ENCODE measurements around the gene ST7.

The ST7 gene

DNA sequence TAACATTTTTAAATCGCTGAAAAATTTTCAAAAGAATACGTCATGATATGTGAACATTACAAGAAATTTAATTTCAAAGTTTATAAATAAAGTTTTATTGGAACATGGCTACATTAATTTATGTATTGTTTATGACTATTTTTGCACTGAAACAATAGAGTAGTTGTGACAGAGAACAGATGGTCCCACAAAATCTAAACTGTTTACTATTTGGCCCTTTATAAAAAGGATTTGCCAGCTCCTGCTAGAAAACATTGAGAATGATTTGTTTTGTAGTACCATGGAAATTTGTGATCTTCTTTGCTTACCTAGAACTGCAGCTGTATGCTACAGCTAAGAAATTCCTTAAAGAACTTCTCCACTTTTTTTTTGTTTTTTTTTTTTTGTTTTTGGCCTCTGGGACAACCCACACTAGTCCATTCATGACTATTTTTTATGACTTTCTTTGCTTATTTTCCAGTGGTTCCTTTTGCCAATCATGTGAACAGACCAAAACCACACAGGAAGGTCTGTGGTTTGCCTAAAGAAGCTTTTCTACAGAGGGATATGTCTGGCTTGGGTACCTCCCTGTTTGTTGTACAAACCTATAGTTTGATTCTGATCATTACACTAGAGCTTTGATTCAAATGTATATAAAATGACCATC lies 55.7 kb downstream of the ST7 start:
- H3K4me1 Mint-ChIP-seq: peaks cover 16% of the 10 kb centered on the region
- H3K9me3 Mint-ChIP-seq: no peaks in the 10 kb centered on the region
- no peaks in the 10 kb centered on the region for H3K36me3 Mint-ChIP-seq (ENCODE audit: low read depth)
- TF ChIP-seq, protein P1, sequence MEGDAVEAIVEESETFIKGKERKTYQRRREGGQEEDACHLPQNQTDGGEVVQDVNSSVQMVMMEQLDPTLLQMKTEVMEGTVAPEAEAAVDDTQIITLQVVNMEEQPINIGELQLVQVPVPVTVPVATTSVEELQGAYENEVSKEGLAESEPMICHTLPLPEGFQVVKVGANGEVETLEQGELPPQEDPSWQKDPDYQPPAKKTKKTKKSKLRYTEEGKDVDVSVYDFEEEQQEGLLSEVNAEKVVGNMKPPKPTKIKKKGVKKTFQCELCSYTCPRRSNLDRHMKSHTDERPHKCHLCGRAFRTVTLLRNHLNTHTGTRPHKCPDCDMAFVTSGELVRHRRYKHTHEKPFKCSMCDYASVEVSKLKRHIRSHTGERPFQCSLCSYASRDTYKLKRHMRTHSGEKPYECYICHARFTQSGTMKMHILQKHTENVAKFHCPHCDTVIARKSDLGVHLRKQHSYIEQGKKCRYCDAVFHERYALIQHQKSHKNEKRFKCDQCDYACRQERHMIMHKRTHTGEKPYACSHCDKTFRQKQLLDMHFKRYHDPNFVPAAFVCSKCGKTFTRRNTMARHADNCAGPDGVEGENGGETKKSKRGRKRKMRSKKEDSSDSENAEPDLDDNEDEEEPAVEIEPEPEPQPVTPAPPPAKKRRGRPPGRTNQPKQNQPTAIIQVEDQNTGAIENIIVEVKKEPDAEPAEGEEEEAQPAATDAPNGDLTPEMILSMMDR (IDR thresholded peaks at IDR 0.05; ENCODE audit: unreplicated experiment in 3 of 3): no peak
- no peak overlapping the region for H3K27ac Mint-ChIP-seq
- H3K27me3 Mint-ChIP-seq (ENCODE audit: low read depth): no peaks in the 10 kb centered on the region
- H3K4me3 Mint-ChIP-seq: no peak overlapping the region

DNA sequence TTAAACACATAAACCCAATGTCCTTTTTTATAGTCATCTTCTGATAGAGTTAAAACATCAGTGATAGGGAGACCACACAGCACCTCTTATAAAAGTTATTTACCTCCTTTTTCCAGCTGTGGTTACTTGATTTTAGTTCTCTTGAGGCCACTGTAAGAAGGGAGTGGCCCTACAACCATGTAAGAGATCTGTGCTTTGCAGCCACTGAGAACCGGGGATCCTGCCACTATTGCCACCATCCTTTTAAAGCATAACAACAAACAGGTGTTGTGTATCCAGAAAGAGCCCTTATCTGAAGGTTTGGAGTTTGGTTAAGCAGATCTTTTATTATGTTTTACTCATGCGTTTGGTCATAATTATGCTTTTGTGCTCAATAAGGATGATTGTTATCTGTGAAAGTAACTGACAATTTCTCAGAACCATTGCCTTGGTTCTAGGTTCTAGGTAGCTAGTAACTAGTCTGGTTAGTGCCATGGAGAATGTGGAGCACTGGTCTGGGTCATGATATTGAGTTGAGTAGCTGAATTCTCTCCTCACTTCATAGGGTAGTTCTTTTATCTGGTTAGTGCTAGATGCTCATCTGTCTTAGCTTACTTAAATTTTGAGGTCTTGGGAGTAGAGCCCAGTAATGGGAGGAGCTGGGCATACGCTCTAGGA lies 56.5 kb downstream of the ST7 start:
- Mint-ChIP-seq H3K27me3 (ENCODE audit: low read depth) (no peaks in the 10 kb centered on the region), H3K4me1 (peaks cover 23% of the 10 kb centered on the region), H3K4me3 (no peak overlapping the region), H3K27ac (no peak overlapping the region), H3K9me3 (no peaks in the 10 kb centered on the region), H3K36me3 (ENCODE audit: low read depth) (no peaks in the 10 kb centered on the region)
- TF ChIP-seq, protein P1 (IDR thresholded peaks at IDR 0.05; ENCODE audit: unreplicated experiment in 3 of 3): no peak

DNA sequence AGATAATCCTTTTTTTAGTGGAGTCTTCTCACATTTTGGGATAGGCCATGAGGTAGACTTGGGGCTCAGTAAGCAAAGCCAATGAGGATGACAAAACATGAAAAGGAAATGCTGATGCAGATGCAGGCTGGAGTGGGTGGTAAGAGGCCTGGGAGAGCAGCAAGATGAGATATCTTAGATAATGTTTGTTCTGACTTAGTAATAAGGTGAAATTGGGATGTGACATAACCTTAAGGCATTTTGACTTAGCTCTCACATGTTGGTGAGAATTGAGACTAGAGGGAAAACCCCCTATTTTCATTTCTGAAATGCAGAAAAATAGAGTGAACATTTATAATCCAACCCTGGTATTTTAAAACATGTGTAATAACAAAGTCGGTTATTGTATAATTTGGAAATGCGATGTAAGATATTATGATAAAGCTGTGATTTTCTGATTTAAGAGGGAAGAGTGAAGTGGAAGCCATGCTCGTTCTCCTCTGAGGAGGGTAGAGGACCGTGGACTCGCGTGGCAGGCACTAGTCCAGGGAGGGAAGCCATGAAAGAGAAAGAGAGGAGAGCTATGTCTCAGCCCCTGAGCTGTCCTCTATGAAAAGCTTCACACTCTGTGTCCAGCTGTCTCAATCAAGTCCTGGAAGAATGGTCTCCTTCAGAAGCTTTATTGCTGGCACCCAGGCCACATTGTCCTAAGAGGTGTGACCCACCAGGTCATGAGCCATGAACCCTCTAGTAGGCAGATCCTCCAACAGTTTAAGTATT lies 57.3 kb downstream of the ST7 start:
- no peak overlapping the region for H3K27ac Mint-ChIP-seq
- H3K4me1 Mint-ChIP-seq: peaks cover 29% of the 10 kb centered on the region
- TF ChIP-seq, protein P1 (IDR thresholded peaks at IDR 0.05; ENCODE audit: unreplicated experiment in 3 of 3): no peak
- no peak overlapping the region for H3K4me3 Mint-ChIP-seq
- no peaks in the 10 kb centered on the region for H3K9me3 Mint-ChIP-seq
- no peaks in the 10 kb centered on the region for H3K36me3 Mint-ChIP-seq (ENCODE audit: low read depth)
- H3K27me3 Mint-ChIP-seq (ENCODE audit: low read depth): no peaks in the 10 kb centered on the region

DNA sequence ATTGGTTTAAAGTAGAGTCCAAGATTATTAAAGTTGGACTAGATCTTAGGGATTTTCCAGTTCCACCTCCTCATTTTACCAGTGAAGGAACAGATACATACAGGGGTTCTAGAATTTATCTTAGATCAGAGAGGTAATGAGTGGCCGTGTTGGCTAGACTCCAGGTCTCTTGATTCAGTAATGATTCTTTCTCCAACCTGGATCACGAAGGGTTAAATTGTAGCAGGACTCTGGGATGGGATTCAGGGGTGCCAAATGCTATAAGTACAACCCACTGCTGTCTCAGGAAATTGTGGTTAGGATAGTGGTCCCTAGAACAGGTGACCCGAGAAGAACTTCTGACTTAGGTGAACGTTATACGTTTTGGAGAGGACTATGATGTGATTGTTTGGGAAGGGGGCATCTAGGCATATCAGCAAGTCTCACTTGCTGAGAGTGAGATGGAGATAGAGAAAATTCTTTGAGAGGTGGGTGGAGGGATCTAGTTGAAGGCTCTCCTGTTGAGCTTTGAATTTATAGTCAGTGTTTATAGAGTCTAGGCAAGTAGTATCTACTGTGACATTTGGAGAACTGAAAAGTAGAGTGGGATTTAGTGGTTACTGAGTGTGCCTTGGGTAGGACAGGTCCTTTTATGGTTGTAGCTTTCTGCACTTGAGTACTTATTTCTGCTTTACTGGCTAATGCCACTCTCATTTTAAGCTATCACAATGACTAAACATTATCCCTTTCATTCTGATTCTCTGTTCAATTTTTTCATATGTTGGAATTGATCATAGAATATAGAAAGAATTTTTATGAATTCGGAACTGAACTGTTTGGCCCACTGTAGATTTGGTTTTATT lies 58.3 kb downstream of the ST7 start:
- H3K4me3 Mint-ChIP-seq: no peak overlapping the region
- H3K27me3 Mint-ChIP-seq (ENCODE audit: low read depth): no peaks in the 10 kb centered on the region
- TF ChIP-seq, protein P1 (IDR thresholded peaks at IDR 0.05; ENCODE audit: unreplicated experiment in 3 of 3): no peak
- no peaks in the 10 kb centered on the region for H3K9me3 Mint-ChIP-seq
- H3K27ac Mint-ChIP-seq: no peak overlapping the region
- no peaks in the 10 kb centered on the region for H3K36me3 Mint-ChIP-seq (ENCODE audit: low read depth)
- peaks cover 30% of the 10 kb centered on the region for H3K4me1 Mint-ChIP-seq

DNA sequence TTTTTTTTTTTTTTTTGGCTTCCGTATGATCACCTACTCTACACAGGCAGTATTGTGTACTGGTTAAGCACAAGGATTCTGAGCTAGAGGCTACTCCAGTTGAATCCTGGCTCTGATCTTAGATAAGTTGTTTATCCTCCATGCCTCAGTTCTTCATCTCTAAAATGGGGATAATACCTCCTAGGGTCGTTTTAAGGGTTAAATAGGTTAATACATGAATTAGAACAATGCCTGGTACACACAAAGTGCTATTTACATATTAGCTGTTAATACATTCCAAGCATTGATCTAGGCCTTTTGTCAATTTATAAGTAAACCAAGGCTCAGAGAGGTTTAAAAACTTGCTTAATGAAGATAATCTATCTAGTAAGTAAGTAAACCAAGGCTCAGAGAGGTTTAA lies 59.0 kb downstream of the ST7 start:
- Mint-ChIP-seq H3K36me3 (ENCODE audit: low read depth) (no peaks in the 10 kb centered on the region), H3K4me3 (no peak overlapping the region), H3K4me1 (peaks cover 35% of the 10 kb centered on the region), H3K27ac (no peak overlapping the region), H3K27me3 (ENCODE audit: low read depth) (no peaks in the 10 kb centered on the region), H3K9me3 (no peaks in the 10 kb centered on the region)
- TF ChIP-seq, protein P1 (IDR thresholded peaks at IDR 0.05; ENCODE audit: unreplicated experiment in 3 of 3): no peak

Data from nephron (organoid).